WTC11 (cell line): ENCODE data around the gene SOD1. TPM values are rescaled to one million over a fixed set of nuclear protein-coding genes. Genes with fewer than 3 reads are reported as not detected.

Source experiments
- ATAC-seq: fragments of 200-7000 bp; cut with Tn5 transposase; 2 replicates; pipeline ENCODE4 v1.10.0; 2021; ENCODE audit warnings: mild to moderate bottlenecking, moderate library complexity
- CTCF ChIA-PET: fragments of 300-600 bp; sonication (Branson Sonifier 250); formaldehyde crosslinking; loops from one replicate; lab custom pipeline; 2021; ENCODE audit warnings: antibody characterized with exemption; lab: Charles Lee
- POLR2A ChIA-PET: fragments of 350-600 bp; sonication (Branson Sonifier 250); formaldehyde crosslinking; loops from one replicate; lab custom pipeline; 2021; ENCODE audit warnings: antibody characterized with exemption; lab: Charles Lee
- DNase-seq: peaks from one replicate; pipeline ENCODE4 v3.0.0; 2021; ENCODE audit warnings: low spot score
- H3K27ac Mint-ChIP-seq: 2 replicates; pipeline ENCODE4 v1.8.0; 2021; ENCODE audit warnings: mixed read lengths
- H3K27me3 Mint-ChIP-seq: 2 replicates; pipeline ENCODE4 v1.8.0; 2021; ENCODE audit warnings: low read depth, mild to moderate bottlenecking, moderate library complexity, mixed read lengths
- H3K36me3 Mint-ChIP-seq: 2 replicates; pipeline ENCODE4 v1.8.0; 2021; ENCODE audit warnings: mixed read lengths
- H3K4me1 Mint-ChIP-seq: 2 replicates; pipeline ENCODE4 v1.8.0; 2022; ENCODE audit warnings: mixed read lengths
- H3K4me3 Mint-ChIP-seq: 2 replicates; pipeline ENCODE4 v1.8.0; 2021; ENCODE audit warnings: mild to moderate bottlenecking, moderate library complexity, mixed read lengths
- H3K9me3 Mint-ChIP-seq: 2 replicates; pipeline ENCODE4 v1.8.0; 2021; ENCODE audit warnings: mixed read lengths
- FOXJ3 ChIP-seq: sonication (generic); formaldehyde crosslinking; IDR thresholded peaks from 2 replicates; pipeline ENCODE4 v1.9.0; 2021; ENCODE audit warnings: missing genetic modification reagents, mild to moderate bottlenecking, borderline replicate concordance
- IRF2 ChIP-seq: sonication (generic); formaldehyde crosslinking; IDR thresholded peaks from 2 replicates; pipeline ENCODE4 v1.8.0; 2022; ENCODE audit warnings: low read depth, missing genetic modification reagents, borderline replicate concordance
- JAZF1 ChIP-seq: fragments of 250-450 bp; sonication (Bioruptor Pico); IDR thresholded peaks from 2 replicates; pipeline ENCODE4 v1.9.0; 2021; ENCODE audit warnings: moderate library complexity, mild to moderate bottlenecking, inconsistent platforms
- NR1H2 ChIP-seq: sonication (generic); formaldehyde crosslinking; IDR thresholded peaks from 2 replicates; pipeline ENCODE4 v1.9.0; 2021; ENCODE audit warnings: mild to moderate bottlenecking, moderate library complexity, missing genetic modification reagents
- NR3C1 ChIP-seq: sonication (generic); formaldehyde crosslinking; conservative IDR thresholded peaks from 2 replicates; pipeline ENCODE4 v1.8.1; 2023; ENCODE audit warnings: low read depth, mild to moderate bottlenecking, missing genetic modification reagents
- TP53 ChIP-seq: sonication (generic); formaldehyde crosslinking; IDR thresholded peaks from 2 replicates; pipeline ENCODE4 v1.8.1; 2023; ENCODE audit warnings: mild to moderate bottlenecking, missing genetic modification reagents
- ZNF219 ChIP-seq: sonication (generic); formaldehyde crosslinking; IDR thresholded peaks from 2 replicates; pipeline ENCODE4 v1.8.0; 2023; ENCODE audit warnings: missing genetic modification reagents, mild to moderate bottlenecking, borderline replicate concordance
- total RNA-seq: library from RNA; stranded (reverse); gene quantifications from 3 replicates; pipeline ENCODE4 v1.2.3, GENCODE V29; 2021
- TF ChIP-seq, protein P1 (sequence below): sonication (generic); formaldehyde crosslinking; IDR thresholded peaks from 2 replicates; pipeline ENCODE4 v1.8.1; 2022; ENCODE audit warnings: mild to moderate bottlenecking, missing genetic modification reagents, moderate library complexity, borderline replicate concordance
- TF ChIP-seq, protein P2 (sequence below): sonication (generic); formaldehyde crosslinking; IDR thresholded peaks from 2 replicates; pipeline ENCODE4 v1.8.0; 2022; ENCODE audit warnings: missing genetic modification reagents
- TF ChIP-seq, protein P3 (sequence below): sonication (generic); formaldehyde crosslinking; IDR thresholded peaks from 2 replicates; pipeline ENCODE4 v1.8.0; 2022; ENCODE audit warnings: mild to moderate bottlenecking, missing genetic modification reagents
- TF ChIP-seq, protein P4 (sequence below): sonication (generic); formaldehyde crosslinking; IDR thresholded peaks from 2 replicates; pipeline ENCODE4 v1.8.0; 2022; ENCODE audit warnings: mild to moderate bottlenecking, missing genetic modification reagents
- TF ChIP-seq, protein P5 (sequence below): sonication (generic); formaldehyde crosslinking; conservative IDR thresholded peaks from 2 replicates; pipeline ENCODE4 v1.8.1; 2023; ENCODE audit warnings: mild to moderate bottlenecking, low read depth, missing genetic modification reagents, moderate library complexity

Gene SOD1
- total RNA-seq, 1 experiment from 2014 or later, result 181 TPM

GRCh38 chr21:31667132-31667531, 7.6 kb downstream of the SOD1 start:
- H3K36me3 Mint-ChIP-seq, result peaks cover 52% of the 10 kb centered on the region
- no peak for ATAC-seq
- H3K9me3 Mint-ChIP-seq, result no peaks in the 10 kb centered on the region
- peaks cover 63% of the 10 kb centered on the region for H3K4me1 Mint-ChIP-seq
- ChIA-PET POLR2A (interaction anchor here (0.9 kb wide), 1 partner anchor 64 kb away, joined by 3 read pairs; no protein-coding TSS in a partner anchor), CTCF (no interaction called here)
- no peak for DNase-seq
- H3K4me3 Mint-ChIP-seq, result no peak overlapping the region
- no peak for TF ChIP-seq JAZF1 (CRISPR knock-in tag)
- no peak for TF ChIP-seq IRF2 (CRISPR knock-in tag)
- TF ChIP-seq ZNF219 (CRISPR knock-in tag), result no peak
- no peak for TF ChIP-seq TP53 (CRISPR knock-in tag)
- TF ChIP-seq, protein P1, sequence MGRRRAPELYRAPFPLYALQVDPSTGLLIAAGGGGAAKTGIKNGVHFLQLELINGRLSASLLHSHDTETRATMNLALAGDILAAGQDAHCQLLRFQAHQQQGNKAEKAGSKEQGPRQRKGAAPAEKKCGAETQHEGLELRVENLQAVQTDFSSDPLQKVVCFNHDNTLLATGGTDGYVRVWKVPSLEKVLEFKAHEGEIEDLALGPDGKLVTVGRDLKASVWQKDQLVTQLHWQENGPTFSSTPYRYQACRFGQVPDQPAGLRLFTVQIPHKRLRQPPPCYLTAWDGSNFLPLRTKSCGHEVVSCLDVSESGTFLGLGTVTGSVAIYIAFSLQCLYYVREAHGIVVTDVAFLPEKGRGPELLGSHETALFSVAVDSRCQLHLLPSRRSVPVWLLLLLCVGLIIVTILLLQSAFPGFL, result no peak
- TF ChIP-seq, protein P2, sequence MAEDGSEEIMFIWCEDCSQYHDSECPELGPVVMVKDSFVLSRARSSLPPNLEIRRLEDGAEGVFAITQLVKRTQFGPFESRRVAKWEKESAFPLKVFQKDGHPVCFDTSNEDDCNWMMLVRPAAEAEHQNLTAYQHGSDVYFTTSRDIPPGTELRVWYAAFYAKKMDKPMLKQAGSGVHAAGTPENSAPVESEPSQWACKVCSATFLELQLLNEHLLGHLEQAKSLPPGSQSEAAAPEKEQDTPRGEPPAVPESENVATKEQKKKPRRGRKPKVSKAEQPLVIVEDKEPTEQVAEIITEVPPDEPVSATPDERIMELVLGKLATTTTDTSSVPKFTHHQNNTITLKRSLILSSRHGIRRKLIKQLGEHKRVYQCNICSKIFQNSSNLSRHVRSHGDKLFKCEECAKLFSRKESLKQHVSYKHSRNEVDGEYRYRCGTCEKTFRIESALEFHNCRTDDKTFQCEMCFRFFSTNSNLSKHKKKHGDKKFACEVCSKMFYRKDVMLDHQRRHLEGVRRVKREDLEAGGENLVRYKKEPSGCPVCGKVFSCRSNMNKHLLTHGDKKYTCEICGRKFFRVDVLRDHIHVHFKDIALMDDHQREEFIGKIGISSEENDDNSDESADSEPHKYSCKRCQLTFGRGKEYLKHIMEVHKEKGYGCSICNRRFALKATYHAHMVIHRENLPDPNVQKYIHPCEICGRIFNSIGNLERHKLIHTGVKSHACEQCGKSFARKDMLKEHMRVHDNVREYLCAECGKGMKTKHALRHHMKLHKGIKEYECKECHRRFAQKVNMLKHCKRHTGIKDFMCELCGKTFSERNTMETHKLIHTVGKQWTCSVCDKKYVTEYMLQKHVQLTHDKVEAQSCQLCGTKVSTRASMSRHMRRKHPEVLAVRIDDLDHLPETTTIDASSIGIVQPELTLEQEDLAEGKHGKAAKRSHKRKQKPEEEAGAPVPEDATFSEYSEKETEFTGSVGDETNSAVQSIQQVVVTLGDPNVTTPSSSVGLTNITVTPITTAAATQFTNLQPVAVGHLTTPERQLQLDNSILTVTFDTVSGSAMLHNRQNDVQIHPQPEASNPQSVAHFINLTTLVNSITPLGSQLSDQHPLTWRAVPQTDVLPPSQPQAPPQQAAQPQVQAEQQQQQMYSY, result no peak
- TF ChIP-seq, protein P3, sequence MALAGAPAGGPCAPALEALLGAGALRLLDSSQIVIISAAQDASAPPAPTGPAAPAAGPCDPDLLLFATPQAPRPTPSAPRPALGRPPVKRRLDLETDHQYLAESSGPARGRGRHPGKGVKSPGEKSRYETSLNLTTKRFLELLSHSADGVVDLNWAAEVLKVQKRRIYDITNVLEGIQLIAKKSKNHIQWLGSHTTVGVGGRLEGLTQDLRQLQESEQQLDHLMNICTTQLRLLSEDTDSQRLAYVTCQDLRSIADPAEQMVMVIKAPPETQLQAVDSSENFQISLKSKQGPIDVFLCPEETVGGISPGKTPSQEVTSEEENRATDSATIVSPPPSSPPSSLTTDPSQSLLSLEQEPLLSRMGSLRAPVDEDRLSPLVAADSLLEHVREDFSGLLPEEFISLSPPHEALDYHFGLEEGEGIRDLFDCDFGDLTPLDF, result no peak
- TF ChIP-seq, protein P4, sequence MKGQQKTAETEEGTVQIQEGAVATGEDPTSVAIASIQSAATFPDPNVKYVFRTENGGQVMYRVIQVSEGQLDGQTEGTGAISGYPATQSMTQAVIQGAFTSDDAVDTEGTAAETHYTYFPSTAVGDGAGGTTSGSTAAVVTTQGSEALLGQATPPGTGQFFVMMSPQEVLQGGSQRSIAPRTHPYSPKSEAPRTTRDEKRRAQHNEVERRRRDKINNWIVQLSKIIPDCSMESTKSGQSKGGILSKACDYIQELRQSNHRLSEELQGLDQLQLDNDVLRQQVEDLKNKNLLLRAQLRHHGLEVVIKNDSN (CRISPR knock-in tag), result no peak
- TF ChIP-seq NR1H2 (CRISPR knock-in tag), result no peak
- TF ChIP-seq, protein P5, sequence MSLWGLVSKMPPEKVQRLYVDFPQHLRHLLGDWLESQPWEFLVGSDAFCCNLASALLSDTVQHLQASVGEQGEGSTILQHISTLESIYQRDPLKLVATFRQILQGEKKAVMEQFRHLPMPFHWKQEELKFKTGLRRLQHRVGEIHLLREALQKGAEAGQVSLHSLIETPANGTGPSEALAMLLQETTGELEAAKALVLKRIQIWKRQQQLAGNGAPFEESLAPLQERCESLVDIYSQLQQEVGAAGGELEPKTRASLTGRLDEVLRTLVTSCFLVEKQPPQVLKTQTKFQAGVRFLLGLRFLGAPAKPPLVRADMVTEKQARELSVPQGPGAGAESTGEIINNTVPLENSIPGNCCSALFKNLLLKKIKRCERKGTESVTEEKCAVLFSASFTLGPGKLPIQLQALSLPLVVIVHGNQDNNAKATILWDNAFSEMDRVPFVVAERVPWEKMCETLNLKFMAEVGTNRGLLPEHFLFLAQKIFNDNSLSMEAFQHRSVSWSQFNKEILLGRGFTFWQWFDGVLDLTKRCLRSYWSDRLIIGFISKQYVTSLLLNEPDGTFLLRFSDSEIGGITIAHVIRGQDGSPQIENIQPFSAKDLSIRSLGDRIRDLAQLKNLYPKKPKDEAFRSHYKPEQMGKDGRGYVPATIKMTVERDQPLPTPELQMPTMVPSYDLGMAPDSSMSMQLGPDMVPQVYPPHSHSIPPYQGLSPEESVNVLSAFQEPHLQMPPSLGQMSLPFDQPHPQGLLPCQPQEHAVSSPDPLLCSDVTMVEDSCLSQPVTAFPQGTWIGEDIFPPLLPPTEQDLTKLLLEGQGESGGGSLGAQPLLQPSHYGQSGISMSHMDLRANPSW (CRISPR knock-in tag), result no peak
- no peak for TF ChIP-seq NR3C1
- H3K27ac Mint-ChIP-seq, result peak overlapping the region; percentile 77
- no peaks in the 10 kb centered on the region for H3K27me3 Mint-ChIP-seq

DNA sequence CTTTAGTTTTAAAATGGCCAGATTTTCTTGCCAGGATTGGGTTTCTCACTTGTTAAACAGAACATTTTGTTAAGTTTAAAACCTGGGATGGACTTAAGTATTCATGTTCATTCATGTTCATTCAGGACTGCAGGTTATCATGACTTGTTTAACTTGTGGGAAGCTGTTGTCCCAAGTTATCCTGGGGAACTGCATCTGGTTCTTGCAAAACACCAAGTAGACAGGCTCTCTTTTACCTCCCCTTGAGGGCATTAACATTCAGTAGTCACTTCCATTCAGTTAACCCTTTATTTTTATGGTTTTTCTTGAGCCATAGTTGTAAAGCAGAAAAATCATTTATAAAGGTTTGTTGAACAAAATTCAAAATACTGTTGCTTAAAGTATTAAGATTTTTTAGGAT, 8.1 kb downstream of the SOD1 start:
- POLR2A ChIA-PET, result interaction anchor here (0.9 kb wide), 1 partner anchor 63 kb away, joined by 3 read pairs; no protein-coding TSS in a partner anchor
- no peak for DNase-seq
- CTCF ChIA-PET, result no interaction called here

More for the DNA sequence above, 8.1 kb downstream of the SOD1 start:
- peaks cover 60% of the 10 kb centered on the region for H3K4me1 Mint-ChIP-seq
- no peak overlapping the region for H3K4me3 Mint-ChIP-seq
- no peak for ATAC-seq
- no peaks in the 10 kb centered on the region for H3K27me3 Mint-ChIP-seq
- H3K36me3 Mint-ChIP-seq, result peaks cover 48% of the 10 kb centered on the region
- no peak for TF ChIP-seq FOXJ3 (CRISPR knock-in tag)
- no peaks in the 10 kb centered on the region for H3K9me3 Mint-ChIP-seq
- H3K27ac Mint-ChIP-seq, result peak overlapping the region; percentile 77; the same call in 1 of the 2 replicates
